OCI-LY3 (cell line): ENCODE results near the gene PLD1.

Source experiments
- CTCF ChIP-seq: fragments of 200-600, 300-600 bp; sonication (generic); IDR thresholded peaks from 2 replicates; pipeline ENCODE4 v1.5.1; 2014; ENCODE audit warnings: antibody characterized with exemption, low read length, low read depth
- EZH2phosphoT487 ChIP-seq: fragments of 200-600 bp; shearing (Covaris generic); IDR thresholded peaks from 2 replicates; pipeline ENCODE4 v1.6.1; 2018; ENCODE audit warnings: antibody characterized with exemption, mixed run types, low read depth

- TF ChIP-seq CTCF (no peak), EZH2phosphoT487 (no peak)
Observed at GRCh38 chr3:171653701-171654100, 156.6 kb downstream of the PLD1 start.
